Measurements from ENCODE around the gene TMEM109.

TMEM109 gene, protein sequence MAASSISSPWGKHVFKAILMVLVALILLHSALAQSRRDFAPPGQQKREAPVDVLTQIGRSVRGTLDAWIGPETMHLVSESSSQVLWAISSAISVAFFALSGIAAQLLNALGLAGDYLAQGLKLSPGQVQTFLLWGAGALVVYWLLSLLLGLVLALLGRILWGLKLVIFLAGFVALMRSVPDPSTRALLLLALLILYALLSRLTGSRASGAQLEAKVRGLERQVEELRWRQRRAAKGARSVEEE

DNA sequence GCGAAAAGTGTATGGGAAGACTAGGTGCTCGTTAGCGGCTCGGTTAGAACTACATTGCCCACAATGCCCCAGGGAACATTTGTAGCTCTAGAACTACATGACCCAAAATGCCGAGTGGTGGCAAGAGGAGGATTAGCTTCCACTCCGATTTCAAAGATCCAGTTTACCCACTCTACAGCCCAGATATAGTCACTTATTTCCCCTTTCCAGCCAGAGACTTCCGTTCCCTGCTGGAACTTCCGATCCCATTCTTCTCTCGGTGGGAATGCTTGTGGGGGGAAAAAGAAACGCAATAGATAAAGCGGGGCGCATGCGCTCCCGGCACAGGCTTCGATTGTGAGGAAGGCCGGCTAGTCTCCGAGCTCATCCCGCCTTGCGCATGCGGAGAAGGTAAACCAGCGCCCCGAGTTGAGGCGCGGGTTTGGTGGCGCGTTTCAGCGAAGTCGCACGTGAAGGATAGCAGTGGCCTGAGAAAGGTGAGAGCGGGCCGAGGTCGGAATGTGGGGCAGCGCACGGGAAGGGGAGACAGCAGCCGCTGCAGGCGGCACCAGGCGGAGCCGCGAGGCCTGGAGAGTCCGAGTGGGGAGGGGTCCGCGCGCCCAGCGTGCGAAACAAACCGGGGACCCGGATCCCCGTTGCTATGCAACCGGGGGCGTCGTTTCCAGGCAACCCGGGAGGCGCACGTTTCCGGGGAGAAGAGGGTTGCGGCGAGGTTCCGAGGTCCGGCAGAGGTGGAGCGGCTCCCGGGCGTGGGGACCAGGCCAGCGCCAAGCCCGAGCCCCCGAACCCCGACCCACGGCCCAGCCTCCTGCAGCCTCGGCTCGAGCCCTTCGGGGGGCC lies at the start of gene TMEM109:
TMEM109 (plus strand) TSS at position 366 of the 840 bp plus-strand sequence. CDS start 5,536 bp downstream, outside the sequence.
- DNase-seq = peak; percentile 89

- no peak for DNase-seq
These were observed 49.0 kb upstream of the TMEM109 start for GRCh38 chr11:60864856-60865513.

DNA sequence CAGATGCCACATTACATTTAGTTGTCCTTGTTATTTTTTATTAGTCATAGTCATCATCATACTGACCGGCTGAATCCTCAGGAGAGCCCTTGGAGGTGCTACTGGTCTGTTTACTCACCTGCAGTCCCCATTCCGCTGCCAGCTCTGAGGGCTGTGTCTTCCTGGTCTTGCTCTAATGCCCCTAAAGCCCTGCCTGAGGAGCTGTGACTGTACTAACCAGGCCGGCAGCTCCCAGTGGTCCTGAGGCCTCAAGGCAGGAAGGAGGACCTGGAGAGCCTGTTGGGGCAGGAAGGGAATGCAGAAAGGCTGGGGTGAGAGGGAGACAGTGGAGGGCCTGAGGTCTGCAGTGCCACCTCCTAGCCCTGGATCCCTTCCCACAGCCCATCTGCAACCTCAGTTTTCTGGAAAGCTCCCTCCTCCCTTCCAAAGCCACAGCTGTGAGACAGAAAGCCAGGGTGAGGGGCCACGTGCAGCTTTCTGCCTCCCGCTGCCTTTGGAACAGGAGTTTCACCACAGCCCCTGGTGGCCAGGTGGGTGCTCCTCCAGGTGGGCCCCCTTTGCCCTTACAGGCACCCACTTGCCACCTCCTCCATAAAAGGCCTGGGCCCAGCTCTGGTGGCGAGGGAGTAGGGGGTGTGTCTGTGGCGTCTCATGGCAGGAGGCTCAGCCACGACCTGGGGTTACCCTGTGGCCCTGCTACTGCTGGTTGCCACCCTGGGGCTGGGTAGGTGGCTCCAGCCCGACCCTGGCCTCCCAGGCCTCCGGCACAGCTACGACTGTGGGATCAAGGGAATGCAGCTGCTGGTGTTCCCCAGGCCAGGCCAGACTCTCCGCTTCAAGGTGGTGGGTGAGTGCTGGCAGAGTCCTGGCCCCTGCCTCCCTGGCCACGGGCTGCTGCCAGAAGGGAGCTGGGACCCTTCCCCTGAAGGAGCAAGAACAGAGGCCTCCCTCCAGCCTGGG lies 46.8 kb upstream of the TMEM109 start, which contains the start of gene ZP1:
ZP1 (plus strand) TSS at position 632 of the 960 bp plus-strand sequence; CDS start at position 652, 20 bp downstream.
- DNase-seq = peak; percentile 41

DNA sequence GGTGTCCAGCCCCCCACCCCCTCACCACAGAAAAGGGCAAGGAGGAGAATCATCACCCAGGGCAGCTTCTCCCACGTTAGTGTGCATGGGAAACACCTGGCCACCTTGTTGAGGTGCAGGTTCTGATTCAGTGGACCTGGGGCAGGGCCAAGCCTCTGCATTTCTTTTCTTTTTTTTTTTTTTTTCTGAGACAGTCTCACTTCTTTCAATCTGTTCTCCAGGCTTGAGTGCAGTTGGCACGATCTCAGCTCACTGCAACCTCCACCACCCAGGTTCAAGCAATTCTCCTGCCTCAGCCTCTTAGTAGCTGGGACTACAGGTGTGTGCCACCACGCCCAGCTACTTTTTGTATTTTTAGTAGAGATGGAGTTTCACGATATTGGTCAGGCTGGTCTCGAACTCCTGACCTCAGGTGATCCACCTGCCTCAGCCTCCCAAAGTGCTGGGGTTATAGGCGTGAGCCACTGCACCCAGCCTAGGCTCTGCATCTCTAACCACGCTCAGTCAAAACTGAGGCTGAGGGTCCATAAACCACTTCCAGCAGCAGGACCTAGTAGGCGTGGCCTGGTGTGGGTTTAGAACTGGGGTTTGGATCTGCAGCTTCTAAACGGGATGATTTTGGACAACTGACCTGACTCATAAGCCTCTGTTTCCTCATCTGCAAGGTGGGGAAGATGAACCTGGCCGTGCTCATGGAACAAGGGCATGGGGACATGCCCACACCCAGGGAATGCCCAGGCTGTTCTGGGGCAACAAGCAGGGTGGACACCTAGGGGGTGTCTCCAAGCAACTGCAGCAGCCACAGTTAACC lies 45.9 kb upstream of the TMEM109 start:
- no peak for DNase-seq

DNA sequence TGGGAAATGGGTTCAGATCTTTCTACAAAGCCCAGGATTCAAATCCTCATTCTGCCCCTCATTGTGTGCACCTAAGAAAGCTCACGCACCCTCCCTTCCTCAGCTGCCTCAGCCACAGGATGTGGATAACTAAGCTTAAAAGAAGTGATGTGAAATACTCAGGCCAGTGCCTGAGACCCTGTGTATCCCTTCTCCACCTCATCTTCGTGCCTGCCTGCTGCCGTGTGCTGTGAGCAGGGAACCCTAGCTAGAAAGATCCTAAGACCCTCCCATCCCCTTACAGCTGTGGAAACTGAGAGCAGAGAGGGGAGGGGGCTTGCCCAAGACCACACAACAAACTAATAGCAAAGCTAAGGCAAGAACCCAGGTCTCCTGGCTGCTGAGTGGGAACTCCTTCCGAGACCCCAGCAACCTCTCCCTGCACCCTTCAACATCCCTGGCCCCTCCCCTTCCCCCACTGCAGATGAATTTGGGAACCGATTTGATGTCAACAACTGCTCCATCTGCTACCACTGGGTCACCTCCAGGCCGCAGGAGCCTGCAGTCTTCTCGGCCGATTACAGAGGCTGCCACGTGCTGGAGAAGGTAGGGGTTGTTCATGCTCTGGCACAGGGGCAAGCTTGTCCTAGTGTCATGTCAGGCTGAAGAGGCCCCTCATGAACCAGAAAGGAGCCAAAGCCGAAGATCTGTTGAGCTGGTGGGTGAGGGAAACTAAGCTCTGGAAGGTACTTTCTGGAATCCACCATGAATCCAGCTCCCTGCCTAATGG lies 45.1 kb upstream of the TMEM109 start:
- DNase-seq = no peak

- DNase-seq = no peak
These were observed 44.5 kb upstream of the TMEM109 start for GRCh38 chr11:60869451-60869825.

- no peak for DNase-seq
These were observed 43.7 kb upstream of the TMEM109 start for GRCh38 chr11:60870276-60870675.

DNA sequence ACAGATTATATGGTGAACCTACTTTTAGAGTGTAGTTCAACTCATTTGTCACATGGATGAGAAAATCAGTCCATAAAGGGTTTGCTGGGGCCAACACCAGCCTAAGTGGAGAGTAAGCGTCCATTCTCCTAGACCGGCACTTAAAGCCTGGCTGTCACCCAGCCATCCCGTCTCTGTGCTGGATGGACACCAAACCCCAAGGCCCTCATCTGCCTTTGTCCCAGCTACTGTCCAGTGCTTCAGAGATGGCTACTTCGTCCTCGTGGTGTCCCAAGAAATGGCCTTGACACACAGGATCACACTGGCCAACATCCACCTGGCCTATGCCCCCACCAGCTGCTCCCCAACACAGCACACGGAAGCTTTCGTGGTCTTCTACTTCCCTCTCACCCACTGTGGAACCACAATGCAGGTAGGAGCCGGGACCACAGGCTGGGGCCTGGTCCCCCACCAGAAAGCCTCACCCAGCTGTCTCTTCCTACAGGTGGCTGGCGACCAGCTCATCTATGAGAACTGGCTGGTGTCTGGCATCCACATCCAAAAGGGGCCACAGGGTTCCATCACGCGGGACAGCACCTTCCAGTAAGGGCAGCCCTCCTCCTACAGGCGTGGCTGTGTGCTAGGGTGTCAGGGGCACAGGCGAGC lies 43.1 kb upstream of the TMEM109 start:
- no peak for DNase-seq

DNA sequence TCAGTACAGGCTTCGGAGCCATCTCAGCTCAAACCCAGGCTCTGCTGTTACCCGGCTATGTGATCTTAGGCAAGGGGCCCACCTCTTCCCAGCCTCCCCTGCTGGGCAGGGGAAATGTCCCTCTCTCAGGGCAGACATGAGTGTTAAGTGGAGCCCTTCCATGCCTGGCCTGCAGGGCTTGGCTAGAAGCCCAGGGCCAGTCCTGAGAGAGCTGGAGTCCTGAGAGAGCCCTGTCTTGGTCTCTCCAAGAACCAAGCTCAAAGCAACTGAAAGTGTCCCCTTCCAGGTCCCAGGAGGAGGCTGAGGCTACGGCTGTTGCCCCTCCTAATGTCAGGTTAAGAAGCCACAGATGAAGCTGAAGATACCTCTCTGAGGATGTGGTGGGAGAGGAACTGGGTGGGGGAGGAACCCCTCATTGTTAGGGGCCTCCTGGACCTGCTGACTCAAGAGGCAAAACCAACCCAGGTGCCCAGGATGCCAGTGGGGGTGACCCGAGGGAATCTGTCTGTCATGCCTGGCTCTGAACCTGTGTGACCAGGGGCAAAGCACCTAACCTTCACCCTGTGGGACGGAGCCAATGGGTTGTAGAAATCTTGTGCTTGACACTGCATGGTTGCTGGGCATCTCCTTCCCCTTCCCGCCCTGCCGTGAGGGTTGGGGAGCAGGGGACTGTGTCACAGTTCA lies 42.4 kb upstream of the TMEM109 start:
- no peak for DNase-seq

GRCh38 chr11:60872124-60872960 lies 41.6 kb upstream of the TMEM109 start:
- DNase-seq = no peak

GRCh38 chr11:60872961-60873524 lies 40.9 kb upstream of the TMEM109 start:
- no peak for DNase-seq

GRCh38 chr11:60873533-60873932 lies 40.4 kb upstream of the TMEM109 start:
- DNase-seq = no peak

- no peak for DNase-seq
These were observed 39.3 kb upstream of the TMEM109 start for GRCh38 chr11:60874421-60875365.

- no peak for DNase-seq
These were observed 38.4 kb upstream of the TMEM109 start for GRCh38 chr11:60875366-60876167.

- no peak for DNase-seq
These were observed 37.8 kb upstream of the TMEM109 start for GRCh38 chr11:60876168-60876485.

Measured in NCI-H1436 (cell line).